ENCODE data around the gene TMEM170A.
"Not testable (repeated sequence)": the region's sequence is repeated elsewhere in the genome, so short reads cannot be mapped to it uniquely, and the experiment has no call there.

Gene TMEM170A

DNA sequence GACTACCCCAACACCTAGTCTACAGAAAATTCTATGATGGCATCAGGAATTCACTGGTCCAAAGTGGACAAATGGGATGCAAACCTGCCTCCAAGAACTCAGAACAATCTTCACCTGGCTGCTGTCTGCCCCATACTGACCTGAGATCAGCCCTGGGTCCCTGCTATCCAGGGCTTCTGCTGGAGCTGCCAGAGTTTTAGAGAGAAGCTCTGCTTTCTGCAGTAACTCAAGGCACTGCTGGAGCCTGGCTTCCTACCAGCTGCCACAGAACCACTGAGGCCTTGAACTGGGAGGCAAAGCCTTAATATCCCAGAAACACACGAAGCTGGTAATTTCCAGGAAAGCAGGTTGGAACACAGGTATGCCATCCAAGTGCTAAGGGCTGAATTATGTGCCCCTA is 7.5 kb downstream of the TMEM170A start:
- H3K14ac ChIP-seq (ENCODE audit: low read length in 2 of 2): no peak overlapping the region
- no peak overlapping the region for H2AK5ac ChIP-seq (ENCODE audit: low read length, severe bottlenecking)
- no peak overlapping the region for H3K9ac ChIP-seq (ENCODE audit: low read length)
- peaks cover 0 to 12% of the 10 kb centered on the region in 2 experiments for H3K36me3 ChIP-seq (ENCODE audit: control insufficient read depth in 1 of 2, insufficient read depth in 2 of 2, low read depth in 1 of 2, low read length in 2 of 2)
- no peak overlapping the region for H3K23ac ChIP-seq (ENCODE audit: low read length in 2 of 2)
- H4K91ac ChIP-seq (ENCODE audit: low read length): no peak overlapping the region
- H3K79me1 ChIP-seq (replicated peaks; ENCODE audit: low read length, poor library complexity, severe bottlenecking): peaks cover 21% of the 10 kb centered on the region
- no peak overlapping the region for H3K27ac ChIP-seq (ENCODE audit: low read length, poor library complexity, severe bottlenecking)
- DNase-seq: no peak
- no peak overlapping the region for H2AFZ ChIP-seq (ENCODE audit: low read depth, low read length)
- no peak overlapping the region for H2BK12ac ChIP-seq (ENCODE audit: low read length in 2 of 2)
- H2BK120ac ChIP-seq (ENCODE audit: low read depth, low read length): no peak overlapping the region
- no peak overlapping the region for H3K4me2 ChIP-seq (ENCODE audit: low read length, poor library complexity, severe bottlenecking)
- no peak overlapping the region for H3K4me3 ChIP-seq (ENCODE audit: insufficient read depth in 1 of 2, low read depth in 1 of 2, low read length in 2 of 2)
- no peak overlapping the region for H3K4ac ChIP-seq (ENCODE audit: low read depth in 1 of 2, low read length in 2 of 2)
- H4K8ac ChIP-seq (ENCODE audit: low read length): no peak overlapping the region
- WGBS: 100% methylated on average over 1 of the region's 1 CpG
- H2BK15ac ChIP-seq (ENCODE audit: low read depth, poor library complexity, severe bottlenecking): no peak overlapping the region
- peaks cover 16% of the 10 kb centered on the region for H3K4me1 ChIP-seq (ENCODE audit: control insufficient read depth, insufficient read depth, low read depth, low read length)
- no peaks in the 10 kb centered on the region for H3K27me3 ChIP-seq (ENCODE audit: control insufficient read depth in 1 of 2, insufficient read depth in 1 of 2, low read length in 2 of 2)
- no peak overlapping the region for H3K18ac ChIP-seq (ENCODE audit: low read depth in 1 of 2, low read length in 2 of 2)
- H3K9me3 ChIP-seq (ENCODE audit: control insufficient read depth, low read length): no peaks in the 10 kb centered on the region
- no peak overlapping the region for H2BK5ac ChIP-seq (ENCODE audit: low read depth, low read length, poor library complexity, severe bottlenecking)

DNA sequence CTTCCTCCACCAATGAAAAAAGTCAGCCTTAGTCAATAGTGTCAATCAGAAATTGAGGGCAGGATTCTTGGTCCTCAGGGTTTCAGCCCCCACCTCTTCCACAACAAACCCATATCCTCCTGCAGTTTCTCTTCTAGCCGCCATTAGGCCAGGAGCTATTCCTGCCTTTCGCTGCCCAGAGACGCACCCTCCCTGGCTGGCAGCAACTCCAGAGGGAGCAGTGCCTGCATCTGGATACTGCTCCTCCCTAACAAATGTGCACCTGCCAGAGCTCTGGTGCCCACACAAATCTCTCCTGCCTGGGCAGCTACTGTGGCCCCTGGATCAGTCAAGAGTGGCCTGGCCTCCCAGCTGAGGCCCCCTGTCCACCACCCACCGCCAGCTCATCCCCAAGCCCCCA is 8.0 kb downstream of the TMEM170A start:
- not testable (repeated sequence) for H3K4me2 ChIP-seq (ENCODE audit: low read length, poor library complexity, severe bottlenecking); H3K18ac ChIP-seq (ENCODE audit: low read depth in 1 of 2, low read length in 2 of 2); H2BK120ac ChIP-seq (ENCODE audit: low read depth, low read length); H4K8ac ChIP-seq (ENCODE audit: low read length); H4K91ac ChIP-seq (ENCODE audit: low read length); H3K4me3 ChIP-seq (ENCODE audit: insufficient read depth in 1 of 2, low read depth in 1 of 2, low read length in 2 of 2); H3K9ac ChIP-seq (ENCODE audit: low read length); H3K14ac ChIP-seq (ENCODE audit: low read length in 2 of 2); H2AK5ac ChIP-seq (ENCODE audit: low read length, severe bottlenecking); H2BK5ac ChIP-seq (ENCODE audit: low read depth, low read length, poor library complexity, severe bottlenecking); H3K27ac ChIP-seq (ENCODE audit: low read length, poor library complexity, severe bottlenecking); DNase-seq; H2BK12ac ChIP-seq (ENCODE audit: low read length in 2 of 2); H3K23ac ChIP-seq (ENCODE audit: low read length in 2 of 2); H2AFZ ChIP-seq (ENCODE audit: low read depth, low read length); H2BK15ac ChIP-seq (ENCODE audit: low read depth, poor library complexity, severe bottlenecking); H3K9me3 ChIP-seq (ENCODE audit: control insufficient read depth, low read length); H3K4ac ChIP-seq (ENCODE audit: low read depth in 1 of 2, low read length in 2 of 2); H3K27me3 ChIP-seq (ENCODE audit: control insufficient read depth in 1 of 2, insufficient read depth in 1 of 2, low read length in 2 of 2)
- Histone ChIP-seq H3K36me3 (ENCODE audit: control insufficient read depth in 1 of 2, insufficient read depth in 2 of 2, low read depth in 1 of 2, low read length in 2 of 2) (peaks cover 0 to 14% of the 10 kb centered on the region in 2 experiments), H3K4me1 (ENCODE audit: control insufficient read depth, insufficient read depth, low read depth, low read length) (peaks cover 16% of the 10 kb centered on the region), H3K79me1 (replicated peaks; ENCODE audit: low read length, poor library complexity, severe bottlenecking) (peaks cover 23% of the 10 kb centered on the region)
- WGBS: 91% methylated on average over 4 of the region's 4 CpGs

DNA sequence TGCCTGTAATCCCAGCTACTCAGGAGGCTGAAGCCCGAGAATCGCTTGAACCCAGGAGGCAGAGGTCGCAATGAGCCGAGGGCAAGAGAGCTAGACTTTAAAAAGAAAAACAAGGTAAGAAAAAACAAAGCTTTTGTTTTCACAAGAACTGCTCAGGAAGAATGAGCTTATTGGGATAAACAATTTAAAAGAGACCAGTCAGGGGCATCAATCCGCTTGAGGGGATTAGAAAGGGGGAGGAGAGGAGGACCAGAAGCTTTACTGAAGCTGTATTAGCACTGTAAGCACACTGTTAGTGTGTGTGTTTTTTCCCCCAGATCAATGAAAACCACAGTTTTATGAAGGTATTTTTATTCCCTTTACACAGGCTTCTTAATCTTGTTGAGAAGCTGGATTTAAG is 8.8 kb downstream of the TMEM170A start:
- H3K14ac ChIP-seq (ENCODE audit: low read length in 2 of 2): no peak overlapping the region
- H4K8ac ChIP-seq (ENCODE audit: low read length): no peak overlapping the region
- no peaks in the 10 kb centered on the region for H3K9me3 ChIP-seq (ENCODE audit: control insufficient read depth, low read length)
- H3K36me3 ChIP-seq (ENCODE audit: control insufficient read depth in 1 of 2, insufficient read depth in 2 of 2, low read depth in 1 of 2, low read length in 2 of 2): peaks cover 3 to 17% of the 10 kb centered on the region in 2 experiments
- no peak overlapping the region for H3K23ac ChIP-seq (ENCODE audit: low read length in 2 of 2)
- peaks cover 30% of the 10 kb centered on the region for H3K79me1 ChIP-seq (replicated peaks; ENCODE audit: low read length, poor library complexity, severe bottlenecking)
- H2BK5ac ChIP-seq (ENCODE audit: low read depth, low read length, poor library complexity, severe bottlenecking): no peak overlapping the region
- no peaks in the 10 kb centered on the region for H3K27me3 ChIP-seq (ENCODE audit: control insufficient read depth in 1 of 2, insufficient read depth in 1 of 2, low read length in 2 of 2)
- no peak overlapping the region for H2AK5ac ChIP-seq (ENCODE audit: low read length, severe bottlenecking)
- no peak overlapping the region for H3K4me3 ChIP-seq (ENCODE audit: insufficient read depth in 1 of 2, low read depth in 1 of 2, low read length in 2 of 2)
- 86% methylated on average over 5 of the region's 5 CpGs for whole genome bisulfite sequencing
- H3K18ac ChIP-seq (ENCODE audit: low read depth in 1 of 2, low read length in 2 of 2): no peak overlapping the region
- H3K27ac ChIP-seq (ENCODE audit: low read length, poor library complexity, severe bottlenecking): no peak overlapping the region
- H2BK15ac ChIP-seq (ENCODE audit: low read depth, poor library complexity, severe bottlenecking): no peak overlapping the region
- DNase-seq: no peak
- H2BK120ac ChIP-seq (ENCODE audit: low read depth, low read length): no peak overlapping the region
- H2BK12ac ChIP-seq (ENCODE audit: low read length in 2 of 2): no peak overlapping the region
- no peak overlapping the region for H3K9ac ChIP-seq (ENCODE audit: low read length)
- H3K4me2 ChIP-seq (ENCODE audit: low read length, poor library complexity, severe bottlenecking): no peak overlapping the region
- peaks cover 16% of the 10 kb centered on the region for H3K4me1 ChIP-seq (ENCODE audit: control insufficient read depth, insufficient read depth, low read depth, low read length)
- no peak overlapping the region for H3K4ac ChIP-seq (ENCODE audit: low read depth in 1 of 2, low read length in 2 of 2)
- H4K91ac ChIP-seq (ENCODE audit: low read length): no peak overlapping the region
- H2AFZ ChIP-seq (ENCODE audit: low read depth, low read length): no peak overlapping the region

DNA sequence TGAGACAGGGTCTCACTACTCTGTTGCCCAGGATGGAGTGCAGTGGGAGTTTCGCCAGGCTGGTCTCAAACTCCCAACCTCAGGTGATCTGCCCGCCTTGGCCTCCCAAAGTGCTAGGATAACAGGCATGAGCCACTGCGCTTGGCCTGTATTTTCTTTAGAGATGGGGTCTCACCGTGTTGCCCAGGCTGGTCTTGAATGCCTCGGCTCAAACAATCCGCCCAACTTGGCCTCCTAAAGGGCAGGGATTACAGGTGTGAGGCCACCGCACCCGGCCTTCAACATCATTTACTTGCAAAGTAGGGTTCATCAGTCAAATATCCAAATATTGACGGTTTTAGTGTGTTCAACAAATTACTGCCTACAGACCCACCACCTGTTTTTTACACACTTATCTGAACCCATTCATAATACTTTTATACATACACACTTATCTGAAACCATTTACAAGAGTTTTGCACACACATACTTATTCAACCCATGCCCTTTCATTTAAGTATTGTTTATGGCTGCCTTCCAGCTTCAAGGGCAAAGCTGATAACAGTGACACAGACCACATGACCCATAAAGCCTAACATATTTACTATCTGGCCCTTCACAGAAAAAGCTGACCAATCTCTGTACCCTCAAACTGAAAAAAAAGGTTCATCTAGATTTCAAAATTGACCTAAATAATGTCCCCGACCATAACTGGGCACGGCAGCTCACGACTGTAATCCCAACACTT is 11.9 kb downstream of the TMEM170A start:
- Histone ChIP-seq H3K4me3 (ENCODE audit: insufficient read depth in 1 of 2, low read depth in 1 of 2, low read length in 2 of 2) (no peak overlapping the region), H2AFZ (ENCODE audit: low read depth, low read length) (no peak overlapping the region), H2BK5ac (ENCODE audit: low read depth, low read length, poor library complexity, severe bottlenecking) (no peak overlapping the region), H4K8ac (ENCODE audit: low read length) (no peak overlapping the region), H3K27ac (ENCODE audit: low read length, poor library complexity, severe bottlenecking) (no peak overlapping the region), H3K36me3 (ENCODE audit: control insufficient read depth in 1 of 2, insufficient read depth in 2 of 2, low read depth in 1 of 2, low read length in 2 of 2) (peaks cover 15 to 25% of the 10 kb centered on the region in 2 experiments), H3K27me3 (ENCODE audit: control insufficient read depth in 1 of 2, insufficient read depth in 1 of 2, low read length in 2 of 2) (no peaks in the 10 kb centered on the region), H2BK15ac (ENCODE audit: low read depth, poor library complexity, severe bottlenecking) (no peak overlapping the region), H3K4me1 (ENCODE audit: control insufficient read depth, insufficient read depth, low read depth, low read length) (peaks cover 15% of the 10 kb centered on the region), H3K9ac (ENCODE audit: low read length) (no peak overlapping the region), H2BK120ac (ENCODE audit: low read depth, low read length) (no peak overlapping the region), H3K14ac (ENCODE audit: low read length in 2 of 2) (no peak overlapping the region), H3K79me1 (replicated peaks; ENCODE audit: low read length, poor library complexity, severe bottlenecking) (peaks cover 29% of the 10 kb centered on the region), H3K23ac (ENCODE audit: low read length in 2 of 2) (no peak overlapping the region), H3K4me2 (ENCODE audit: low read length, poor library complexity, severe bottlenecking) (no peak overlapping the region), H2BK12ac (ENCODE audit: low read length in 2 of 2) (no peak overlapping the region), H3K18ac (ENCODE audit: low read depth in 1 of 2, low read length in 2 of 2) (no peak overlapping the region), H3K9me3 (ENCODE audit: control insufficient read depth, low read length) (no peaks in the 10 kb centered on the region), H4K91ac (ENCODE audit: low read length) (no peak overlapping the region), H2AK5ac (ENCODE audit: low read length, severe bottlenecking) (peak overlapping the region; percentile 26), H3K4ac (ENCODE audit: low read depth in 1 of 2, low read length in 2 of 2) (no peak overlapping the region)
- WGBS: 95% methylated on average over 12 of the region's 12 CpGs
- DNase-seq: no peak
